ENCODE measurements around the gene NUDT7.

Gene NUDT7

DNA sequence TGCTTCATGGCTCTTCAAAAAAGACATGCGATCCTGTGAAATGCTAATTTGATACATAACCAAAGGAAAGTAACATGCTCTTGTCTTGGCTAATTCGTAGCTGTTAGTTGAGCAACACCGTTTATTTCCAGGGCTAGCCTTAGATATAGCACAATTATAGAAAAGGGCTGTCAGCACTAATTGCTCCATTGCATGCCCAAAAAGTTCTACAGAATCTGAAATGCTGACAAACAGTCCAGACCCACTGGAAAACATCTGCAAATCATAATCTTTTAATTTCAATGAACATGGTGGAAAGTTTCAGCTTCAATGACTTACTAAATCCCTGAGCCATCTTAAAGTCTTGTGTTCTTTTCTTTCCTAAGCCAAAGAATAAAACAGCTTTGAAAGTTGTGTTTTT is 42.9 kb upstream of the NUDT7 start:
- no peaks in the 10 kb centered on the region for H3K9me3 ChIP-seq (ENCODE audit: severe bottlenecking)
- ATAC-seq (ENCODE audit: low read depth) (no peak), DNase-seq (ENCODE audit: low spot score) (no peak)
- H3K36me3 ChIP-seq (ENCODE audit: low read depth) = no peaks in the 10 kb centered on the region
- no peak overlapping the region for H3K27ac ChIP-seq (ENCODE audit: poor library complexity, severe bottlenecking)
- TF ChIP-seq, protein P1, sequence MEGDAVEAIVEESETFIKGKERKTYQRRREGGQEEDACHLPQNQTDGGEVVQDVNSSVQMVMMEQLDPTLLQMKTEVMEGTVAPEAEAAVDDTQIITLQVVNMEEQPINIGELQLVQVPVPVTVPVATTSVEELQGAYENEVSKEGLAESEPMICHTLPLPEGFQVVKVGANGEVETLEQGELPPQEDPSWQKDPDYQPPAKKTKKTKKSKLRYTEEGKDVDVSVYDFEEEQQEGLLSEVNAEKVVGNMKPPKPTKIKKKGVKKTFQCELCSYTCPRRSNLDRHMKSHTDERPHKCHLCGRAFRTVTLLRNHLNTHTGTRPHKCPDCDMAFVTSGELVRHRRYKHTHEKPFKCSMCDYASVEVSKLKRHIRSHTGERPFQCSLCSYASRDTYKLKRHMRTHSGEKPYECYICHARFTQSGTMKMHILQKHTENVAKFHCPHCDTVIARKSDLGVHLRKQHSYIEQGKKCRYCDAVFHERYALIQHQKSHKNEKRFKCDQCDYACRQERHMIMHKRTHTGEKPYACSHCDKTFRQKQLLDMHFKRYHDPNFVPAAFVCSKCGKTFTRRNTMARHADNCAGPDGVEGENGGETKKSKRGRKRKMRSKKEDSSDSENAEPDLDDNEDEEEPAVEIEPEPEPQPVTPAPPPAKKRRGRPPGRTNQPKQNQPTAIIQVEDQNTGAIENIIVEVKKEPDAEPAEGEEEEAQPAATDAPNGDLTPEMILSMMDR (IDR thresholded peaks at IDR 0.05; ENCODE audit: poor library complexity, severe bottlenecking) = no peak
- peaks cover 20% of the 10 kb centered on the region for H3K27me3 ChIP-seq (ENCODE audit: insufficient read depth, poor library complexity, severe bottlenecking)
- H3K4me1 ChIP-seq (ENCODE audit: insufficient read depth, poor library complexity, severe bottlenecking) = no peaks in the 10 kb centered on the region
- H3K4me3 ChIP-seq (ENCODE audit: severe bottlenecking) = no peak overlapping the region

GRCh38 chr16:77679901-77680300 is 42.4 kb upstream of the NUDT7 start:
- H3K27ac ChIP-seq (ENCODE audit: poor library complexity, severe bottlenecking) = no peak overlapping the region
- DNase-seq (ENCODE audit: low spot score) (no peak), ATAC-seq (ENCODE audit: low read depth) (no peak)
- H3K4me1 ChIP-seq (ENCODE audit: insufficient read depth, poor library complexity, severe bottlenecking) = no peaks in the 10 kb centered on the region
- H3K27me3 ChIP-seq (ENCODE audit: insufficient read depth, poor library complexity, severe bottlenecking) = peaks cover 22% of the 10 kb centered on the region
- no peaks in the 10 kb centered on the region for H3K36me3 ChIP-seq (ENCODE audit: low read depth)
- H3K9me3 ChIP-seq (ENCODE audit: severe bottlenecking) = no peaks in the 10 kb centered on the region
- TF ChIP-seq, protein P1 (IDR thresholded peaks at IDR 0.05; ENCODE audit: poor library complexity, severe bottlenecking) = no peak
- no peak overlapping the region for H3K4me3 ChIP-seq (ENCODE audit: severe bottlenecking)

DNA sequence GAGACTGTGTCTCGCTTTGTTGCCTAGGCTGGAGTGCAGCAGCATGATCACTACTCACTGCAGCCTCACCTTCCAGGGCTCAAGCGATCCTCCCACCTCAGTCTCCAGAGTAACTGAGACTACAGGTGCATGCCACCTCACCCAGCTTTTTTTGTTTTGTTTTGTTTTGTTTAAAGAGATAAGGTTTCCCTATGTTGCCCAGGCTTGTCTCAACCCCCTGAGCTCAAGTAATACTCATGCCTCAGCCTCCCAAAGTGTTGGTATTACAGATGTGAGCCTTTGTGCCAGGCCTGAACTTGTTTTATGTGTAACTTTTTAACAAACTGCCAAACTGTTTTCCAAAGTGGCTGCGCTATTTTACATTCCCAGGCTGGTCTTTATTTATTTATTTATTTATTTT is 41.8 kb upstream of the NUDT7 start:
- no peak for ATAC-seq (ENCODE audit: low read depth)
- no peaks in the 10 kb centered on the region for H3K4me1 ChIP-seq (ENCODE audit: insufficient read depth, poor library complexity, severe bottlenecking)
- no peaks in the 10 kb centered on the region for H3K36me3 ChIP-seq (ENCODE audit: low read depth)
- no peaks in the 10 kb centered on the region for H3K9me3 ChIP-seq (ENCODE audit: severe bottlenecking)
- H3K27ac ChIP-seq (ENCODE audit: poor library complexity, severe bottlenecking) = no peak overlapping the region
- no peak overlapping the region for H3K4me3 ChIP-seq (ENCODE audit: severe bottlenecking)
- TF ChIP-seq, protein P1 (IDR thresholded peaks at IDR 0.05; ENCODE audit: poor library complexity, severe bottlenecking) = no peak
- DNase-seq (ENCODE audit: low spot score) = no peak
- peaks cover 16% of the 10 kb centered on the region for H3K27me3 ChIP-seq (ENCODE audit: insufficient read depth, poor library complexity, severe bottlenecking)

DNA sequence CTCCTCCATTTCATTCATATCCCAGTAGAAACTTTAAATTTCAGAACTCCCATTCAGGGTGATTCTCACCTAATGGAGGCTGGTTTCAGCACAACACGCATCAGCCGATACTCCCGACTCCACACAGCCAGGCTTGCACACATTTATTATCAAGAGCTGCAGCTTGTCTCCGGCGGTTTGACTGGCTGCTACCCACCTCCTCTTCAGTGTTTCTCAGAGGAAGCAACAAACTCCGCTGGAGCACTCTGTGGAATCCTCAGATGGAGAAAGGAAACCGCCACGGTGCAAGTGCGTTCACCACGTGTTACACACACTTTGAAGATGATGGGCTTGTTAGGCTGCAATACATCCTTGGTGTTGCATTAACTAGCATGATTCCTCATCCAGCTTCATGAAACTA is 39.7 kb upstream of the NUDT7 start:
- Histone ChIP-seq H3K27me3 (ENCODE audit: insufficient read depth, poor library complexity, severe bottlenecking) (peaks cover 14% of the 10 kb centered on the region), H3K4me1 (ENCODE audit: insufficient read depth, poor library complexity, severe bottlenecking) (no peaks in the 10 kb centered on the region), H3K36me3 (ENCODE audit: low read depth) (no peaks in the 10 kb centered on the region), H3K27ac (ENCODE audit: poor library complexity, severe bottlenecking) (no peak overlapping the region), H3K9me3 (ENCODE audit: severe bottlenecking) (no peaks in the 10 kb centered on the region), H3K4me3 (ENCODE audit: severe bottlenecking) (no peak overlapping the region)
- no peak for ATAC-seq (ENCODE audit: low read depth)
- TF ChIP-seq, protein P1 (IDR thresholded peaks at IDR 0.05; ENCODE audit: poor library complexity, severe bottlenecking) = no peak
- DNase-seq (ENCODE audit: low spot score) = no peak

DNA sequence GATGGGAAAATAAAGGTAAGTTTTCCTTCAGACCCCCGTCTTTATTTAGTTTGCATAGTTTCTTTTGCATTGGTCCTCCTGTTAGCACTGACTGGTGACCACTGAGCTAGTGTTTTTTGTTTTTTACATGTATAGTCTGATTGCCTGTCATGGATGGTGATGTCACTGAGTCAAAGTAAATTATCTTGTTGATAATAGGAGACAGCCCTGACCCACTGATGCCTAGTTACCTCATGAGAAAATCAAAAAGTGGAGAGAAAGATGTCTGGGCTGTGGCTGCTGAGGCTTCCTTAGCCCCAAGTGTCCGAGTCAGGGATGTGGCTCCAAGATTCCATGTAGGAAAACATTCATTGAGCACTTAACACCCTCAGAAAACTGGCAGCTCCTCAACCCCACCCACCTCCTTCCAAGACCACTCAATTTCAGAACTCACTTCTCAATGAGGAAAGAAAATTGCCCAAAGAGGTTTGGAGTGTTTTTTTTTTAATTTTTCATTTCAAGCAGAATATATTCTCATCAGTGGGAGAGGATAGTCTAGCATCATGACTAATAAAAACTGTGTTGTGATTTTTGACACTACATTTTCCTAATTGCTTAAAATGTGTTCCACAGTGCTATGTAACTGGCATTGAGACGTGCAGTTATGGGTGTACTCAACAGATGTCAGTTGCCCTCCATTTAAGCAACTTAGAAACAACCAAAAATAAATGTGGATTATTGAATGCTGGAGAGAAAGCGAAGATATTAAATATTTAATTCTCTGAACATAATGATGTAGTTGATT is 38.7 kb upstream of the NUDT7 start:
- no peaks in the 10 kb centered on the region for H3K9me3 ChIP-seq (ENCODE audit: severe bottlenecking)
- H3K27me3 ChIP-seq (ENCODE audit: insufficient read depth, poor library complexity, severe bottlenecking) = peaks cover 14% of the 10 kb centered on the region
- H3K4me3 ChIP-seq (ENCODE audit: severe bottlenecking) = no peak overlapping the region
- no peak overlapping the region for H3K27ac ChIP-seq (ENCODE audit: poor library complexity, severe bottlenecking)
- TF ChIP-seq, protein P1 (IDR thresholded peaks at IDR 0.05; ENCODE audit: poor library complexity, severe bottlenecking) = no peak
- no peaks in the 10 kb centered on the region for H3K36me3 ChIP-seq (ENCODE audit: low read depth)
- DNase-seq (ENCODE audit: low spot score) (no peak), ATAC-seq (ENCODE audit: low read depth) (no peak)
- H3K4me1 ChIP-seq (ENCODE audit: insufficient read depth, poor library complexity, severe bottlenecking) = no peaks in the 10 kb centered on the region
